Lower leg skin (tissue), 3 donors: ENCODE measurements around the gene LIPG.

ENCODE experiments used
- CTCF ChIP-seq, 3 donors: fragments of 450-650 bp; IDR thresholded peaks; one replicate each; pipeline ENCODE4 v1.5.1; 2016; ENCODE audit warnings: antibody characterized with exemption in 3 of 3, mild to moderate bottlenecking in 3 of 3, moderate library complexity in 2 of 3
- POLR2A ChIP-seq, 2 donors: fragments of 450-650 bp; IDR thresholded peaks; one replicate each; pipeline ENCODE4 v1.6.1; 2016 to 2017; ENCODE audit warnings: antibody characterized with exemption in 2 of 2, mild to moderate bottlenecking in 1 of 2, moderate library complexity in 1 of 2

- TF ChIP-seq POLR2A (IDR thresholded peaks at IDR 0.05) (no peak), CTCF (IDR thresholded peaks at IDR 0.05) (no peak)
Measured at GRCh38 chr18:49514577-49514976, 47.3 kb upstream of the LIPG start.
